Endothelial cell of umbilical vein (primary cell): ENCODE measurements around the gene MPC1L.
"Not testable (repeated sequence)": the region's sequence is repeated elsewhere in the genome, so short reads cannot be mapped to it uniquely, and the experiment has no call there.

Experiments used
- EZH2 ChIP-seq: IDR thresholded peaks from 2 replicates; pipeline ENCODE4 v1.6.1; 2012; ENCODE audit warnings: borderline replicate concordance, low read depth, mild to moderate bottlenecking, moderate library complexity, low read length, inconsistent platforms; ENCODE audit not compliant: severe bottlenecking
- POLR2AphosphoS5 ChIP-seq: IDR thresholded peaks from 2 replicates; pipeline ENCODE4 v1.6.1; 2012; ENCODE audit warnings: low read depth, mild to moderate bottlenecking, control low read depth, low read length, moderate library complexity; ENCODE audit not compliant: insufficient read depth
- TF ChIP-seq, protein P1 (sequence below): IDR thresholded peaks from 2 replicates; pipeline ENCODE4 v1.6.1; 2011; ENCODE audit not compliant: insufficient read depth, insufficient read length
- TF ChIP-seq, protein P2 (sequence below), 2 donors: IDR thresholded peaks; 1 replicate in 1 of 2; 2 replicates in 1 of 2; pipeline ENCODE4 v1.5.1; 2011; ENCODE audit warnings: low read length in 2 of 2, mild to moderate bottlenecking in 2 of 2, moderate library complexity in 2 of 2, control low read depth in 1 of 2, inconsistent platforms in 1 of 2, low read depth in 1 of 2; ENCODE audit not compliant: insufficient read depth in 1 of 2; ENCODE audit errors: extremely low read depth in 1 of 2

GRCh38 chrX:40587623-40588022 is 35.6 kb upstream of the MPC1L start:
- TF ChIP-seq, protein P1, sequence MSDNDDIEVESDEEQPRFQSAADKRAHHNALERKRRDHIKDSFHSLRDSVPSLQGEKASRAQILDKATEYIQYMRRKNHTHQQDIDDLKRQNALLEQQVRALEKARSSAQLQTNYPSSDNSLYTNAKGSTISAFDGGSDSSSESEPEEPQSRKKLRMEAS, result not testable (repeated sequence)
- TF ChIP-seq, protein P2, sequence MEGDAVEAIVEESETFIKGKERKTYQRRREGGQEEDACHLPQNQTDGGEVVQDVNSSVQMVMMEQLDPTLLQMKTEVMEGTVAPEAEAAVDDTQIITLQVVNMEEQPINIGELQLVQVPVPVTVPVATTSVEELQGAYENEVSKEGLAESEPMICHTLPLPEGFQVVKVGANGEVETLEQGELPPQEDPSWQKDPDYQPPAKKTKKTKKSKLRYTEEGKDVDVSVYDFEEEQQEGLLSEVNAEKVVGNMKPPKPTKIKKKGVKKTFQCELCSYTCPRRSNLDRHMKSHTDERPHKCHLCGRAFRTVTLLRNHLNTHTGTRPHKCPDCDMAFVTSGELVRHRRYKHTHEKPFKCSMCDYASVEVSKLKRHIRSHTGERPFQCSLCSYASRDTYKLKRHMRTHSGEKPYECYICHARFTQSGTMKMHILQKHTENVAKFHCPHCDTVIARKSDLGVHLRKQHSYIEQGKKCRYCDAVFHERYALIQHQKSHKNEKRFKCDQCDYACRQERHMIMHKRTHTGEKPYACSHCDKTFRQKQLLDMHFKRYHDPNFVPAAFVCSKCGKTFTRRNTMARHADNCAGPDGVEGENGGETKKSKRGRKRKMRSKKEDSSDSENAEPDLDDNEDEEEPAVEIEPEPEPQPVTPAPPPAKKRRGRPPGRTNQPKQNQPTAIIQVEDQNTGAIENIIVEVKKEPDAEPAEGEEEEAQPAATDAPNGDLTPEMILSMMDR (IDR thresholded peaks at IDR 0.05; ENCODE audit: extremely low read depth in 1 of 2, insufficient read depth in 1 of 2, low read depth in 1 of 2, low read length in 2 of 2), result not testable (repeated sequence)
- not testable (repeated sequence) for TF ChIP-seq POLR2AphosphoS5, EZH2
